HepG2 (cell line): ENCODE data around the gene RECQL5. TPM values are rescaled to one million over a fixed set of nuclear protein-coding genes. Genes with fewer than 3 reads are reported as not detected.

ENCODE experiments used
- ASH2L ChIP-seq: fragments of 300-600, 200-600 bp; sonication (generic); IDR thresholded peaks from 2 replicates; pipeline ENCODE4 v1.7.0; 2017; ENCODE audit warnings: low read depth, mild to moderate bottlenecking, moderate library complexity, mixed read lengths, low read length; ENCODE audit not compliant: insufficient read length
- DPF2 ChIP-seq: sonication (generic); formaldehyde crosslinking; IDR thresholded peaks from 2 replicates; pipeline ENCODE4 v1.4.0; 2020; ENCODE audit warnings: mild to moderate bottlenecking, low read depth, missing genetic modification reagents, borderline replicate concordance
- EEA1 ChIP-seq: sonication (generic); formaldehyde crosslinking; IDR thresholded peaks from 2 replicates; pipeline ENCODE4 v1.5.1; 2020; ENCODE audit warnings: mild to moderate bottlenecking, missing genetic modification reagents, borderline replicate concordance
- ERF ChIP-seq: IDR thresholded peaks from 2 replicates; pipeline ENCODE4 v1.6.1; 2018; ENCODE audit warnings: missing biosample characterization, missing genetic modification reagents
- GABPA ChIP-seq, 2 experiments: IDR thresholded peaks; 2 replicates each; pipeline ENCODE4 v1.6.1; 2011 to 2016; ENCODE audit warnings: low read depth in 2 of 2, low read length in 1 of 2, missing biosample characterization in 1 of 2, missing genetic modification characterization in 1 of 2
- GTF3A ChIP-seq: sonication (generic); formaldehyde crosslinking; conservative IDR thresholded peaks from 2 replicates; pipeline ENCODE4 v1.4.0; 2020; ENCODE audit warnings: mild to moderate bottlenecking, missing genetic modification reagents
- HDAC2 ChIP-seq: sonication (generic); formaldehyde crosslinking; IDR thresholded peaks from 2 replicates; pipeline ENCODE4 v1.4.0; 2020; ENCODE audit warnings: missing genetic modification reagents
- KDM5A ChIP-seq: fragments of 200-600 bp; sonication (generic); IDR thresholded peaks from 2 replicates; pipeline ENCODE4 v1.7.0; 2018; ENCODE audit warnings: antibody characterized with exemption, mild to moderate bottlenecking, low read length, borderline replicate concordance
- KDM6A ChIP-seq: IDR thresholded peaks from 2 replicates; pipeline ENCODE4 v1.6.1; 2016; ENCODE audit warnings: low read depth
- KLF9 ChIP-seq: IDR thresholded peaks from 2 replicates; pipeline ENCODE4 v1.6.1; 2016; ENCODE audit warnings: low read depth
- MAZ ChIP-seq, 2 experiments: sonication (generic) in 1 of 2; formaldehyde crosslinking in 1 of 2; IDR thresholded peaks; 2 replicates each; pipeline versions ENCODE4 v1.5.0 to v1.6.1; 2012 to 2020; ENCODE audit warnings: low read depth in 2 of 2, mild to moderate bottlenecking in 2 of 2, borderline replicate concordance in 1 of 2, improper control_type of control experiment in 1 of 2, low read length in 1 of 2, missing genetic modification reagents in 1 of 2, moderate library complexity in 1 of 2
- NFE2L2 ChIP-seq: fragments of 150-350 bp; IDR thresholded peaks from 2 replicates; pipeline ENCODE4 v1.6.1; 2014; ENCODE audit warnings: low read length
- RAD51 ChIP-seq: fragments of 450-650 bp; IDR thresholded peaks from 2 replicates; pipeline ENCODE4 v1.6.1; 2016; ENCODE audit warnings: borderline replicate concordance
- SALL2 ChIP-seq: sonication (generic); formaldehyde crosslinking; IDR thresholded peaks from 2 replicates; pipeline ENCODE4 v1.8.1; 2023; ENCODE audit warnings: mild to moderate bottlenecking, missing genetic modification reagents, inconsistent platforms
- SMARCC2 ChIP-seq: fragments of 450-650 bp; IDR thresholded peaks from 2 replicates; pipeline ENCODE4 v1.6.1; 2017; ENCODE audit warnings: antibody characterized with exemption, mild to moderate bottlenecking
- SRY ChIP-seq: sonication (generic); formaldehyde crosslinking; IDR thresholded peaks from 2 replicates; pipeline ENCODE4 v1.8.0; 2022; ENCODE audit warnings: mild to moderate bottlenecking, missing genetic modification reagents
- ZBTB21 ChIP-seq: sonication (generic); formaldehyde crosslinking; IDR thresholded peaks from 2 replicates; pipeline ENCODE4 v1.4.0; 2020; ENCODE audit warnings: missing genetic modification reagents
- ZBTB3 ChIP-seq: sonication (generic); formaldehyde crosslinking; IDR thresholded peaks from 2 replicates; pipeline ENCODE4 v1.4.0; 2020; ENCODE audit warnings: low read depth, mild to moderate bottlenecking, moderate library complexity, missing genetic modification reagents, borderline replicate concordance
- ZEB1 ChIP-seq: IDR thresholded peaks from 2 replicates; pipeline ENCODE4 v1.6.1; 2012; ENCODE audit warnings: mild to moderate bottlenecking, low read depth, inconsistent platforms; ENCODE audit not compliant: insufficient replicate concordance
- ZMYM3 ChIP-seq: sonication (generic); formaldehyde crosslinking; IDR thresholded peaks from 2 replicates; pipeline ENCODE4 v1.5.1; 2020; ENCODE audit warnings: mild to moderate bottlenecking, missing genetic modification reagents
- ZNF30 ChIP-seq: sonication (generic); formaldehyde crosslinking; IDR thresholded peaks from 2 replicates; pipeline ENCODE4 v1.5.0; 2020; ENCODE audit warnings: mild to moderate bottlenecking, missing genetic modification reagents
- ZNF343 ChIP-seq: sonication (generic); formaldehyde crosslinking; IDR thresholded peaks from 2 replicates; pipeline ENCODE4 v1.4.0; 2020; ENCODE audit warnings: mild to moderate bottlenecking, missing genetic modification reagents
- ZNF446 ChIP-seq: sonication (generic); formaldehyde crosslinking; IDR thresholded peaks from 2 replicates; pipeline ENCODE4 v1.5.0; 2020; ENCODE audit warnings: mild to moderate bottlenecking, missing genetic modification reagents
- polyA plus RNA-seq, 8 experiments: library from polyadenylated mRNA; depleted of rRNA in 3 of 8; stranded (reverse) in 7 of 8; unstranded in 1 of 8; fragments of >200 nt; fragmentation: Illumina TruSeq in 4 of 8; extraction: Trizol in 4 of 8; gene quantifications; 2 replicates each; pipeline versions ENCODE4 v1.2.1 to v1.2.3, GENCODE V29; 2011 to 2016; ENCODE audit warnings: low read depth in 4 of 8, missing spikeins in 1 of 8, mixed read lengths in 1 of 8; ENCODE audit not compliant: insufficient read depth in 1 of 8
- total RNA-seq, 5 experiments: library from RNA; depleted of rRNA; stranded (reverse); fragments of >200 nt; fragmentation: Illumina TruSeq; extraction: Trizol; gene quantifications; 2 replicates each; pipeline ENCODE4 v1.2.3, GENCODE V29; 2016; ENCODE audit warnings: low read depth in 1 of 5
- TF ChIP-seq, protein P1 (sequence below): sonication (generic); formaldehyde crosslinking; IDR thresholded peaks from 2 replicates; pipeline ENCODE4 v1.4.0; 2020; ENCODE audit warnings: missing genetic modification reagents
- TF ChIP-seq, protein P2 (sequence below): sonication (generic); formaldehyde crosslinking; IDR thresholded peaks from 2 replicates; pipeline ENCODE4 v1.5.1; 2020; ENCODE audit warnings: missing genetic modification reagents, mild to moderate bottlenecking, borderline replicate concordance

Gene RECQL5
- total and polyA plus RNA-seq, 2 of the 13 experiments (the other 11 are each of a cell fraction or from before 2014, with no cell fraction given) = 27.7 to 32.0 TPM

DNA sequence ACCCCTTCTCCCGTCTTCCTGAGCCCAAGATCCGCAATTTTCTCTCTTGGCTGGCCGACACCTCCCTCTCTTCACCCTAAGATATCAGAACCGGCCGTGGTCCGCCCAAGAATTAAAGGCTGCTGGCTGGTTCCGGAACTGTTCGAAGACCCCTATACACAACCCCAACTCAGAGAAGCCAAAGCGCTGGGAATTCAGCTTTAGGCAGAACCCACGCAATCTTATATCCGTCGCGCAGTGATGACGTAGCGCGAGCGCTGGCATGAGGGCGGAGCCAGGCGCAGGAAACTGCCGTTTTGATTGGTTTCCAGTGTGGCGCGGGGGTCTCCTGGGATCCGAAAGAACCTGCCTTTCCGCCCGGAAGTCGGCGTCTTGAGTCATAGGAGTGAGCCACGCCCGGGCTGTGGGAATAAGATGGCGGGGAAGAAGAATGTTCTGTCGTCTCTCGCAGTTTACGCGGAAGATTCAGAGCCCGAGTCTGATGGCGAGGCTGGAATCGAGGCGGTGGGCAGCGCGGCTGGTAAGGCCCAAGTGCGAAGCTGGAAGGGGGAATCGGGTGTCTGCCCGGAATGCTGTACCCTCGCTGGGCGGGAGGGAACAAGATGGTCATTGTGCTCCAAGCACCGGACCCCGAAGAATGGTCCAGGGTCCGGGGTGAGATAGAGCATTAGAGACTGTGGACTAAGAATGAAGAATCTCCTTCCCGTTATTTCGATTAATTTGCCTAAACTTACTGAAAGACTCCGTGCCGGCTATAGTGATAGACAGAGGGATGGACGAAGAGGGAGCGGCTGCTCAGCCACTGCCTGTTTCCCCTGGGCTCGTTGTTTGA, at the start of gene RECQL5, which contains the start of gene SAP30BP (continued):
- TF ChIP-seq, protein P1, sequence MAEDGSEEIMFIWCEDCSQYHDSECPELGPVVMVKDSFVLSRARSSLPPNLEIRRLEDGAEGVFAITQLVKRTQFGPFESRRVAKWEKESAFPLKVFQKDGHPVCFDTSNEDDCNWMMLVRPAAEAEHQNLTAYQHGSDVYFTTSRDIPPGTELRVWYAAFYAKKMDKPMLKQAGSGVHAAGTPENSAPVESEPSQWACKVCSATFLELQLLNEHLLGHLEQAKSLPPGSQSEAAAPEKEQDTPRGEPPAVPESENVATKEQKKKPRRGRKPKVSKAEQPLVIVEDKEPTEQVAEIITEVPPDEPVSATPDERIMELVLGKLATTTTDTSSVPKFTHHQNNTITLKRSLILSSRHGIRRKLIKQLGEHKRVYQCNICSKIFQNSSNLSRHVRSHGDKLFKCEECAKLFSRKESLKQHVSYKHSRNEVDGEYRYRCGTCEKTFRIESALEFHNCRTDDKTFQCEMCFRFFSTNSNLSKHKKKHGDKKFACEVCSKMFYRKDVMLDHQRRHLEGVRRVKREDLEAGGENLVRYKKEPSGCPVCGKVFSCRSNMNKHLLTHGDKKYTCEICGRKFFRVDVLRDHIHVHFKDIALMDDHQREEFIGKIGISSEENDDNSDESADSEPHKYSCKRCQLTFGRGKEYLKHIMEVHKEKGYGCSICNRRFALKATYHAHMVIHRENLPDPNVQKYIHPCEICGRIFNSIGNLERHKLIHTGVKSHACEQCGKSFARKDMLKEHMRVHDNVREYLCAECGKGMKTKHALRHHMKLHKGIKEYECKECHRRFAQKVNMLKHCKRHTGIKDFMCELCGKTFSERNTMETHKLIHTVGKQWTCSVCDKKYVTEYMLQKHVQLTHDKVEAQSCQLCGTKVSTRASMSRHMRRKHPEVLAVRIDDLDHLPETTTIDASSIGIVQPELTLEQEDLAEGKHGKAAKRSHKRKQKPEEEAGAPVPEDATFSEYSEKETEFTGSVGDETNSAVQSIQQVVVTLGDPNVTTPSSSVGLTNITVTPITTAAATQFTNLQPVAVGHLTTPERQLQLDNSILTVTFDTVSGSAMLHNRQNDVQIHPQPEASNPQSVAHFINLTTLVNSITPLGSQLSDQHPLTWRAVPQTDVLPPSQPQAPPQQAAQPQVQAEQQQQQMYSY (CRISPR knock-in tag) = no peak
- 0 out of 2 replicates have a peak, but pooled peaks have one; percentile 48 for TF ChIP-seq GTF3A
- TF ChIP-seq ZNF446 = peak; percentile 79; the same call in 1 of the 2 replicates
- peak; percentile 61; the same call in 1 of the 2 replicates for TF ChIP-seq MAZ (IDR thresholded peaks at IDR 0.05; ENCODE audit: borderline replicate concordance, low read depth, low read length)
- TF ChIP-seq MAZ (CRISPR knock-in tag; IDR thresholded peaks at IDR 0.05; ENCODE audit: low read depth) = peak; percentile 28; the same call in 1 of the 2 replicates
- no peak for TF ChIP-seq ZMYM3 (CRISPR knock-in tag)
- peak; percentile 77 for TF ChIP-seq HDAC2 (CRISPR knock-in tag)
- TF ChIP-seq ZNF30 (CRISPR knock-in tag) = no peak
- peak; percentile 73; the same call in 1 of the 2 replicates for TF ChIP-seq SRY
- TF ChIP-seq KDM6A (CRISPR knock-in tag) = no peak
- TF ChIP-seq EEA1 (CRISPR knock-in tag) = peak; percentile 39; the same call in 1 of the 2 replicates
- TF ChIP-seq ZEB1 = peak; percentile 16
- TF ChIP-seq, protein P2, sequence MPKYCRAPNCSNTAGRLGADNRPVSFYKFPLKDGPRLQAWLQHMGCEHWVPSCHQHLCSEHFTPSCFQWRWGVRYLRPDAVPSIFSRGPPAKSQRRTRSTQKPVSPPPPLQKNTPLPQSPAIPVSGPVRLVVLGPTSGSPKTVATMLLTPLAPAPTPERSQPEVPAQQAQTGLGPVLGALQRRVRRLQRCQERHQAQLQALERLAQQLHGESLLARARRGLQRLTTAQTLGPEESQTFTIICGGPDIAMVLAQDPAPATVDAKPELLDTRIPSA (CRISPR knock-in tag) = no peak
- TF ChIP-seq ASH2L = peak; percentile 97
- no peak for TF ChIP-seq NFE2L2
- no peak for TF ChIP-seq SMARCC2
- TF ChIP-seq GABPA (IDR thresholded peaks at IDR 0.05; ENCODE audit: low read depth, low read length) = peak; percentile 84
- TF ChIP-seq GABPA (CRISPR knock-in tag; IDR thresholded peaks at IDR 0.05; ENCODE audit: low read depth) = peak; percentile 97
- TF ChIP-seq KDM5A = peak; percentile 100
- TF ChIP-seq SALL2 (CRISPR knock-in tag) = no peak; the same call in 1 of the 2 replicates
- no peak for TF ChIP-seq ZNF343 (CRISPR knock-in tag)
- no peak for TF ChIP-seq ERF (CRISPR knock-in tag)
- no peak for TF ChIP-seq RAD51
- TF ChIP-seq DPF2 (CRISPR knock-in tag) = no peak
- peak; percentile 86; the same call in 1 of the 2 replicates for TF ChIP-seq ZBTB3 (CRISPR knock-in tag)
- no peak for TF ChIP-seq ZBTB21 (CRISPR knock-in tag)
- no peak for TF ChIP-seq KLF9 (CRISPR knock-in tag)
